ENCODE results near the gene LPP. TPM values are rescaled to one million over a fixed set of nuclear protein-coding genes. Genes with fewer than 3 reads are reported as not detected.

Gene LPP
- total and polyA plus RNA-seq, 2 of the 4 experiments (the other 2 are of a cell fraction), result 16.0 to 130 TPM

GRCh38 chr3:188620752-188621151 lies 466.8 kb downstream of the LPP start:
- H3K18ac ChIP-seq (ENCODE audit: low read depth, low read length), result no peak overlapping the region
- H3K27me3 ChIP-seq (ENCODE audit: control insufficient read depth, insufficient read depth, low read length), result no peaks in the 10 kb centered on the region
- H3K4me3 ChIP-seq (ENCODE audit: insufficient read depth, low read depth, low read length), result no peak overlapping the region
- H3K4me1 ChIP-seq (ENCODE audit: control insufficient read depth, insufficient read depth, low read length), result peaks cover 9% of the 10 kb centered on the region
- no peak overlapping the region for H2BK5ac ChIP-seq (ENCODE audit: low read depth, low read length, poor library complexity, severe bottlenecking)
- POLR2A ChIA-PET (ENCODE audit: unreplicated experiment), result no interaction called here
- H4K91ac ChIP-seq (ENCODE audit: insufficient read depth, low read depth, low read length), result no peak overlapping the region
- H3K36me3 ChIP-seq (ENCODE audit: control insufficient read depth, insufficient read depth, low read length), result no peaks in the 10 kb centered on the region
- no peak overlapping the region for H2BK15ac ChIP-seq (ENCODE audit: low read depth, low read length)
- no peak overlapping the region for H3K56ac ChIP-seq (ENCODE audit: extremely low read depth, insufficient read depth, low read length)
- H2AK9ac ChIP-seq (replicated peaks; ENCODE audit: low read depth, low read length, poor library complexity), result no peak overlapping the region
- dilution Hi-C loops (cut with HindIII; ENCODE audit: low sequenced_read_pairs, unreplicated experiment), result no loop called here
- intact Hi-C loops (cut with micrococcal nuclease), result no loop called here
- WGBS, 2 experiments (ENCODE audit: extremely low coverage in 2 of 2, insufficient read length in 1 of 2), result no CpG with 5 or more reads among the region's 2 CpGs
- H3K14ac ChIP-seq (replicated peaks; ENCODE audit: low read depth, low read length), result no peak overlapping the region
- H2BK20ac ChIP-seq (ENCODE audit: low read depth, low read length), result no peak overlapping the region
- ATAC-seq (ENCODE audit: low read depth) (no peak), DNase-seq (no peak)
- H3K79me1 ChIP-seq (ENCODE audit: low read depth in 1 of 2, low read length in 2 of 2), result peaks cover 23 to 63% of the 10 kb centered on the region in 2 experiments
- peaks cover 8% of the 10 kb centered on the region for H3K9me1 ChIP-seq (ENCODE audit: insufficient read depth, low read length)
- TF ChIP-seq ELK1 (IDR thresholded peaks at IDR 0.05; ENCODE audit: borderline replicate concordance, low read depth, low read length) (no peak), NFE2L2 (IDR thresholded peaks at IDR 0.05; ENCODE audit: low read depth, low read length) (no peak), CTCF (conservative IDR thresholded peaks at IDR 0.05; ENCODE audit: low read depth, low read length) (no peak), RCOR1 (IDR thresholded peaks at IDR 0.05; ENCODE audit: insufficient replicate concordance, low read length) (no peak), USF2 (IDR thresholded peaks at IDR 0.05; ENCODE audit: low read depth, low read length) (no peak), CEBPB (IDR thresholded peaks at IDR 0.05; ENCODE audit: low read depth, low read length) (no peak), MAZ (IDR thresholded peaks at IDR 0.05; ENCODE audit: borderline replicate concordance, low read depth, low read length) (no peak), MAFK (IDR thresholded peaks at IDR 0.05; ENCODE audit: low read depth, low read length) (no peak), MXI1 (IDR thresholded peaks at IDR 0.05; ENCODE audit: borderline replicate concordance, low read depth, low read length) (no peak), RFX5 (IDR thresholded peaks at IDR 0.05; ENCODE audit: low read depth, low read length) (no peak), BHLHE40 (IDR thresholded peaks at IDR 0.05; ENCODE audit: low read depth, low read length) (no peak), CHD1 (IDR thresholded peaks at IDR 0.05; ENCODE audit: low read depth, low read length) (no peak), POLR2A (IDR thresholded peaks at IDR 0.05; ENCODE audit: low read depth, low read length) (no peak), SMC3 (IDR thresholded peaks at IDR 0.05; ENCODE audit: low read depth, low read length) (no peak), RAD21 (IDR thresholded peaks at IDR 0.05; ENCODE audit: low read length) (no peak), FOS (IDR thresholded peaks at IDR 0.05; ENCODE audit: low read depth, low read length) (no peak)
- no peak overlapping the region for H3K23ac ChIP-seq (ENCODE audit: low read depth, low read length)
- no peak overlapping the region for H3K27ac ChIP-seq (ENCODE audit: insufficient read depth, low read length)
- H3K4ac ChIP-seq (ENCODE audit: low read depth, low read length), result no peak overlapping the region
- H2AFZ ChIP-seq (replicated peaks; ENCODE audit: low read length, poor library complexity), result no peak overlapping the region
- H4K20me1 ChIP-seq (ENCODE audit: insufficient read depth, low read length), result 0 out of 2 replicates have a peak, but pooled peaks cover 3% of the 10 kb centered on the region
- no peak overlapping the region for H4K8ac ChIP-seq (ENCODE audit: low read depth in 2 of 2, low read length in 2 of 2)
- no peak overlapping the region for H2BK120ac ChIP-seq (ENCODE audit: low read depth, low read length)
- H3K9ac ChIP-seq (ENCODE audit: low read depth, low read length), result no peak overlapping the region
- no peak overlapping the region for H4K5ac ChIP-seq (ENCODE audit: low read depth, low read length)
- H3K4me2 ChIP-seq (ENCODE audit: low read depth, low read length), result no peak overlapping the region
- no peaks in the 10 kb centered on the region for H3K9me3 ChIP-seq (ENCODE audit: control insufficient read depth, insufficient read depth, low read length)
- H2AK5ac ChIP-seq (ENCODE audit: low read depth, low read length), result no peak overlapping the region
- in situ Hi-C loops (cut with MboI; ENCODE audit: low sequenced_read_pairs), result no loop called here
- CTCF ChIA-PET, result interaction anchor here (0.6 kb wide), 3 partner anchors 123 to 289 kb away, joined by 3 to 4 read pairs (median 3); no protein-coding TSS in a partner anchor
- no TSS peak for BruUV-seq (replicated peaks)
